Endodermal cell (in vitro differentiated cells): ENCODE data around the gene OLAH. TPM values are rescaled to one million over a fixed set of nuclear protein-coding genes. Genes with fewer than 3 reads are reported as not detected.

Experiments
- DNase-seq: peaks from one replicate; pipeline ENCODE4 v3.0.0-alpha.2; 2017
- H3K27ac ChIP-seq: 2 replicates; pipeline ENCODE4 v1.5.1; 2013; ENCODE audit warnings: mild to moderate bottlenecking, low read depth, low read length, moderate library complexity
- H3K27me3 ChIP-seq: 2 replicates; pipeline ENCODE4 v1.6.1; 2013; ENCODE audit warnings: mild to moderate bottlenecking, low read length, moderate library complexity; ENCODE audit not compliant: insufficient read depth, control insufficient read depth, poor library complexity, severe bottlenecking
- H3K36me3 ChIP-seq: 2 replicates; pipeline ENCODE4 v1.7.0; 2013; ENCODE audit warnings: mild to moderate bottlenecking, low read length, moderate library complexity; ENCODE audit not compliant: control insufficient read depth, insufficient read depth
- H3K4me1 ChIP-seq: one replicate; pipeline ENCODE4 v1.7.0; 2013; ENCODE audit warnings: low read length; ENCODE audit not compliant: control insufficient read depth, insufficient read depth
- H3K4me3 ChIP-seq: 2 replicates; pipeline ENCODE4 v1.5.1; 2013; ENCODE audit warnings: mild to moderate bottlenecking, low read length, moderate library complexity
- H3K9ac ChIP-seq: 2 replicates; pipeline ENCODE4 v1.6.1; 2013; ENCODE audit warnings: mild to moderate bottlenecking, low read length, moderate library complexity; ENCODE audit not compliant: poor library complexity, severe bottlenecking; ENCODE audit errors: extremely low read depth
- H3K9me3 ChIP-seq: 2 replicates; pipeline ENCODE4 v1.6.1; 2013; ENCODE audit warnings: mild to moderate bottlenecking, low read length, moderate library complexity; ENCODE audit not compliant: control insufficient read depth
- H3K27ac Mint-ChIP-seq: 2 replicates; pipeline ENCODE4 v1.8.0; 2020; ENCODE audit warnings: mixed read lengths
- H3K27me3 Mint-ChIP-seq: 2 replicates; pipeline ENCODE4 v1.8.0; 2021; ENCODE audit warnings: mild to moderate bottlenecking, mixed read lengths; ENCODE audit not compliant: insufficient read depth
- H3K36me3 Mint-ChIP-seq: 2 replicates; pipeline ENCODE4 v1.8.0; 2020; ENCODE audit warnings: low read depth, mixed read lengths
- H3K4me1 Mint-ChIP-seq: 2 replicates; pipeline ENCODE4 v1.8.0; 2020; ENCODE audit warnings: mixed read lengths
- H3K4me3 Mint-ChIP-seq: 2 replicates; pipeline ENCODE4 v1.8.0; 2020; ENCODE audit warnings: mild to moderate bottlenecking, moderate library complexity, mixed read lengths
- H3K9me3 Mint-ChIP-seq: 2 replicates; pipeline ENCODE4 v1.8.0; 2020; ENCODE audit warnings: mild to moderate bottlenecking, mixed read lengths
- CTCF ChIP-seq: fragments of 200-600 bp; sonication (generic); conservative IDR thresholded peaks from 2 replicates; pipeline ENCODE4 v1.5.0; 2021; ENCODE audit warnings: antibody characterized with exemption, mild to moderate bottlenecking
- WGBS, 2 experiments: methylation state at CpG; one replicate each; pipeline versions ENCODE4 v1.1.5 to v1.1.7; 2013; ENCODE audit warnings: missing lambda C conversion rate in 2 of 2, mixed read lengths in 1 of 2; ENCODE audit not compliant: insufficient coverage in 1 of 2, insufficient read length in 1 of 2; 5-methylcytosine and 5-hydroxymethylcytosine counted together
- total RNA-seq, 2 donors: library from RNA; stranded (reverse); fragmentation: NEBNext Ultra II Directional in 1 of 2; extraction: Animal tissue kit (Norgen Biotek cat#: 25700) in 1 of 2; gene quantifications; 2 replicates in 1 of 2; 3 replicates in 1 of 2; pipeline ENCODE4 v1.2.1, GENCODE V29; 2021

OLAH gene
- total RNA-seq, 2 donors from 2014 or later: not detected

DNA sequence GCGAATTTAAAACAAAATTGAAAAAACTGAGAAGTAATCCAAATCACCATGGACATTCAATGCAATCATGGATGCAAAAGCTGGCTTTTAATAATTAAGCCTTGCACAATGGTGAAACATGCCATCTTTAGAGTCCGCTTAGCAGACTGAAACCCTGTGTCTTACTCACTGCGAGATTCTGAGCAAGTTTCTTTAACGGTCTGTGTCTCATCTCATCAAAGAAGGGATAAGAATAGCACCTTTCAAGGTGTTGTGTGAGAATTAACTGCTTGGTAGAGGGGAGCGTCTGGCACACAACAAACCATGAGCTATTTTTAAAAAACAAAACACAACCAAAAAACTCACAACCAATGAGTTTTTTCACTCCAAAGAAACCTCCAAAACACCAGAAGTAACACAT is 23.4 kb downstream of the OLAH start:
- Mint-ChIP-seq H3K4me3 (no peak overlapping the region), H3K36me3 (peaks cover under 1% of the 10 kb centered on the region), H3K27me3 (no peaks in the 10 kb centered on the region), H3K4me1 (no peaks in the 10 kb centered on the region), H3K27ac (no peak overlapping the region), H3K9me3 (peaks cover 12% of the 10 kb centered on the region)
- 88 to 100% methylated on average over 3 to 5 of the region's 5 CpGs for WGBS, 2 experiments
- Histone ChIP-seq H3K4me1 (no peaks in the 10 kb centered on the region), H3K36me3 (no peaks in the 10 kb centered on the region), H3K9ac (no peak overlapping the region), H3K27ac (no peak overlapping the region), H3K27me3 (no peaks in the 10 kb centered on the region), H3K4me3 (no peak overlapping the region), H3K9me3 (peaks cover 25% of the 10 kb centered on the region)
- no peak for TF ChIP-seq CTCF
- no peak for DNase-seq

DNA sequence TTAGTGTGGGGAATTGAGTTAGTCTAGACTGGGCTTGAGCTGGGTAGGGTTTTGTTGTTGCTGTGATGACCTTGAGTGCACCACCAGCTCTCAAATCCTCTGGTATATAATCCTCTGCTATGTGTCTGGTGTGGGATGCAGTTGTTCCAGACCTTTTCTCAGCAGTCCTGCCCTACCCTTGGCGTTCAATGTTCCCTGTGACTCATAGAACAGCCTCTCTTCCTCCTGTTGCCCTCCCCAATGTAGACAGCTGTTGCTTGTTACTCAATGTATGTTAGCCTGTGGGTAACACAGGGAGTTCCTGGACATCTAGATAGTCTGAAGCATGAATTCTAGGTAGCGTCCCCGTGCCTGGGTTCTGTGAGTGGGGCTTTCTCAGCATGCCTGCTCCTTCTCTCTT is 25.1 kb downstream of the OLAH start:
- WGBS, 2 experiments: 93% methylated on average over 3 of the region's 3 CpGs; no CpG with 5 or more reads in 1 of the 2 experiments
- H3K36me3 ChIP-seq: no peaks in the 10 kb centered on the region
- H3K4me3 ChIP-seq: no peak overlapping the region
- no peaks in the 10 kb centered on the region for H3K4me1 ChIP-seq
- H3K36me3 Mint-ChIP-seq: peaks cover 14% of the 10 kb centered on the region
- H3K27me3 Mint-ChIP-seq: no peaks in the 10 kb centered on the region
- no peak overlapping the region for H3K9ac ChIP-seq
- peaks cover 28% of the 10 kb centered on the region for H3K9me3 Mint-ChIP-seq
- no peaks in the 10 kb centered on the region for H3K27me3 ChIP-seq
- no peak overlapping the region for H3K4me3 Mint-ChIP-seq
- no peak for DNase-seq
- TF ChIP-seq CTCF: no peak
- no peak overlapping the region for H3K27ac ChIP-seq
- H3K27ac Mint-ChIP-seq: no peak overlapping the region
- H3K9me3 ChIP-seq: peaks cover 41% of the 10 kb centered on the region
- H3K4me1 Mint-ChIP-seq: no peaks in the 10 kb centered on the region

- Mint-ChIP-seq H3K27me3 (no peaks in the 10 kb centered on the region), H3K36me3 (peaks cover 18% of the 10 kb centered on the region), H3K4me1 (no peaks in the 10 kb centered on the region), H3K9me3 (peaks cover 31% of the 10 kb centered on the region), H3K27ac (no peak overlapping the region), H3K4me3 (no peak overlapping the region)
- DNase-seq: no peak
- Histone ChIP-seq H3K4me3 (no peak overlapping the region), H3K36me3 (no peaks in the 10 kb centered on the region), H3K9me3 (peaks cover 45% of the 10 kb centered on the region), H3K27me3 (no peaks in the 10 kb centered on the region), H3K27ac (no peak overlapping the region), H3K9ac (no peak overlapping the region), H3K4me1 (no peaks in the 10 kb centered on the region)
- TF ChIP-seq CTCF: peak; percentile 41
- 78 to 81% methylated on average over 4 of the region's 4 CpGs for WGBS, 2 experiments
Measured at GRCh38 chr10:15069230-15069629, 25.5 kb downstream of the OLAH start.
